HG02571 (cell line): Measurements from ENCODE around the gene MAGI2.

ENCODE experiments used
- ATAC-seq: cut with Tn5 transposase; IDR thresholded peaks from one replicate; pipeline ENCODE4 v1.9.1; 2021; ENCODE audit warnings: mild to moderate bottlenecking, moderate library complexity; ENCODE audit not compliant: unreplicated experiment

Gene MAGI2

DNA sequence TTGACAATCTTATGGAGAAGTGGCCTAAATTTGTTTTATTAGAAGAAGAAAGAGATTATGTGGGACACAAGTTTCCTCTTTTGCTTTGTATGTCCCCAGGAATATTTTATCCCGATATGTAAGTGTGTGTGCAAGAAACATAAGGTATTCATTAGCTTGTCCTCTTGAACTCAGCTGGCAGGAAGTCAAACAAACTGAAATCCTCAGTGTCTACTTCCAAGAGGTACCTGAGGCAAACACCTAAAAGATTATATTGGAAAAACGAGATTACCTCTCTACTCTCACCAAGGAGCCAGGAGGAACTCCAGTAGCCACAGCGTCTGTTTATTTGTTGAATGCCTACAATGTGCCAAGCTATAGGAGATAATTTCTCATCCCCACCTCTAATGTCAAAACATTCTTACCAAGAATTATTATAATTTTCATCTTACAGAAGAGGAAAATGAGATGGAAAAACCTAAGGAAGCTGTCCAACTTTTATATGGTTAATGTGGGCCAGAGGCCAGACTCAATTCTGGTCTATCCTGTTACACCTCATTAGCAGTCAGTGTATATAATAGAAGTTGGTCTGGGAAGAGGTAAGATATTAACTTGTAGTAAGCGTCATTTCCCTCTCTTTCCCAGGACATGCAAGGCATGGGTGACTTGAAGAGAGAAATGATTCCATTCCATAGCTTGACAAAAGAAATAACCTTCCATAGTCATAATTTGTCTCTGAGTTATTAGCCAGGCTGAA is 692.7 kb downstream of the MAGI2 start:
- no peak for ATAC-seq

DNA sequence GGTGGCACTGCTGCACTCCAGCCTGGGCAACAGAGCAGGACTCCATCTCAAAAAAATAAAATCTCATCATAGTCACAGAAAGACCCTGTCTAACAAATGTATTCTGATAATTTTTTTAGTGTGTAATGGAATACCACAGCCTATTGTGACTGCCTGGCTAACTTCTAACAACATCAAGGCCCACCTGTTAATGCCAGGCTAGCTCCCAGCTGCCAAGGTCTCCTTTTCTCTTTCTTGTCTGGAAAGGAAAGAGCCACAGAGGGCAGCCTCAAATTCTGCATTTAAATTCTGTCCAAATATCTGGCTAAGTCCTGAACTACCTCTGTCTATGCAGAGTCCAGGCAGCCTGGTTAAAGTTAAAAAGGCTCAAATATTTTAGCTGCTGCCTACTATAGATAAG is 700.9 kb downstream of the MAGI2 start:
- ATAC-seq: no peak

- ATAC-seq: no peak
These were observed 702.2 kb downstream of the MAGI2 start for GRCh38 chr7:78751253-78751652.

GRCh38 chr7:78749052-78749746 is 704.3 kb downstream of the MAGI2 start:
- ATAC-seq: no peak

DNA sequence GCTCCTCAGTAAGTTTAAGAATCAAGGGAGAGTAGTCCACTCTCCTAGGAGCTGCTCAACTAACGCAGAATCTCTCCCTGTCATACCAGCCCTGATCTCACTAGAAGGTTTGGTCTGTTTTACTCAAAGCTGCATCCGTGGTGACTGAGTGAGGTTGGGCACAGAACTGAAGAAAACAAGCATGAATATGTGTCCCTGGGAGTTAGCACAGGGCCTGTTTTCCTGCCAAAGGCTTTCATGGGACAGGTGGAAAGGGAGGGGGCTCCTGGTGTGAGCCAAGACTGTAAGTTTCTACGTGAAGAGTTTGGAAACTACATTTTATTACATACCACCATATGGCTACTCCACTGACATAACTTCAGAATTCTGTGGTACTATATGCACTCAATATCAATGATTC is 705.9 kb downstream of the MAGI2 start:
- ATAC-seq: no peak

- no peak for ATAC-seq
These were observed 707.2 kb downstream of the MAGI2 start for GRCh38 chr7:78746301-78746700.

DNA sequence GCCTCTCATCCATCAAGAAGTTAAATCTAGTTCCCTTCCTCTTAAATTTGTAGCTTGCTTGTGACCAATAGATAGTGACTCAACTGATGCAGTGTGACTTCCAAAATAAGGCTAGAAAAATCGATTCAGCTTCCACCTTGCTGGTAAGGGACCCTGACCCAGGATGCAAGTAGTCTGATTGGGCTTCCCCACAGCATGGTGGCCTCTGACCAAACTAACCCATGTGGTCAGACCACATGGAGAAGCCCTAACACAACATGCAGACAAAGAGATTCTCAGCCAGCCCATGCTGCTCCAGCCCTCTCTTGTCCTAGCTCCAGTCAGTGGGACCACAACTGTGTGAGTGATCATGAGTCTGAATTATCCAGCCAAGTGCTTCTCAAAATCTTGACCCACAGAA is 710.8 kb downstream of the MAGI2 start:
- ATAC-seq: no peak

DNA sequence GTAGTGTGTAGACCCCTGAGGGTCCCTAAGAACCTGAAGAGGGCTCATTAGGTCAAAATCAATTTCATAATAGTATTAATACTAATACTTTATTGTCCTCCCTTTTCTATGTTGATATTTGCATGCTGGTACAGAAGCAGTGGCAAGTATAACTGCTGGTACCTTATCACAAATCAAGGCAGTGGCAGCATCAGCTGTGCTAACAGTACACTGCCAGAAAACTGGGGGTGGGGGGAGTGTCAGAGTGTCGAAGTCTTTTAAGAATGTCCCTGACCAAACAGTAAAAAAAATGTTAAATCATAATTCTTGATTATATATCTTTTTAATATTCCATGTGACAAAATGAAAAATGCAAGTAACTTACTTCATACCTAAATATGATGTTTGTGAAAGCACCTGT is 716.9 kb downstream of the MAGI2 start:
- no peak for ATAC-seq

DNA sequence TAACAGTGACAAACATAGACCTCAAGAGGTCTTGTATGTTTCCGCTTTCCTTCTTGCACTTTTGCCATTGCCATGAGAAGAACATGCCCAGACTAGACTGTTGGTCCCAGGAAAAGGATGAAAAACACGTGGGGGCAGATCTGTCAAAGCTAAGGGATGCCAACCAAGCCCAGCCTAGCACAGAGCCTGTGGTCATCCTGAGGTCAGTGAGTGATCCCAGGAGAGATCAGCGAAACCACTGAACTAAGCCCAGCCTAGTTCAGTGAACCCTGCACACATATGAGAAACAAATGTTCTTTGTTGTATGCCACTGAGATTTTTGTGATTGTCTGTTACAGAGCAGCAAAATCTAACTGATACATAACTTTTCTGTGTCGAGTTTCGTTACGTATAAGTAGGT is 718.8 kb downstream of the MAGI2 start:
- no peak for ATAC-seq

DNA sequence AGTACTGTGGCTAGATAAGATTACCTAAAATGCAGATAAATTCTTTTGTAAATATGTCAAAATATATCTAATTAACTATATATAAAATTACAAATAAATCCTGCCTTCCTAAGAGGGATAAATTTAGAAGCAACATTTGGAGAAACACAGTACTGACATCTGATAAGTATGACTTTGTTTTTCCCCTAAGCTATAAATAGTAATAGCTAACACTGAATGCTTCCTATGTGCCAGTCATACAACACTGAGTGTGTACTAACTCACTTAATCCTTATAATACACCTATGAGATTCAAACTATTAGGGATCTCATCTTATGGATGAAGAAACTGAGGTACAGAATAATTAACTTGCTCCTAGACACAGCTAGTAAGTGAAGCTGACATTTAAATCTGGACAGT is 733.4 kb downstream of the MAGI2 start:
- ATAC-seq: no peak

DNA sequence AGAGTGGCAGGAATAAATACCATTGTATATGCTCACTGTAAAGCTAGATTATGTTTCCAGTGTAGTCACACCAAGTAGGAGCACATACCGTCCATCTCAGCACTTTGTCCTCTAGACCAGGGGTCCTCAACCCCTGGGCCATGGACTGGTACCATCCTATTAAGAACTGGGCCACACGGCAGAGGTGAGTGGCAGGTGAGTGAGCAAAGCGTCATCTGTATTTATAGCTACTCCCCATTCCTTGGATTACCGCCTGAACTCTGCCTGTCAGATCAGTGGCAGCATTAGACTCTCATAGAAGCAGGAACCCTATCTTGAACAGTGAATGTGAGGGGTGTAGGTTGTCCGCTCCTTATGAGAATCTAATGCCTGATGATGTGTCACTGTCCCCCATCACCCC is 735.3 kb downstream of the MAGI2 start:
- ATAC-seq: no peak

GRCh38 chr7:78716876-78717275 is 736.6 kb downstream of the MAGI2 start:
- ATAC-seq: no peak

DNA sequence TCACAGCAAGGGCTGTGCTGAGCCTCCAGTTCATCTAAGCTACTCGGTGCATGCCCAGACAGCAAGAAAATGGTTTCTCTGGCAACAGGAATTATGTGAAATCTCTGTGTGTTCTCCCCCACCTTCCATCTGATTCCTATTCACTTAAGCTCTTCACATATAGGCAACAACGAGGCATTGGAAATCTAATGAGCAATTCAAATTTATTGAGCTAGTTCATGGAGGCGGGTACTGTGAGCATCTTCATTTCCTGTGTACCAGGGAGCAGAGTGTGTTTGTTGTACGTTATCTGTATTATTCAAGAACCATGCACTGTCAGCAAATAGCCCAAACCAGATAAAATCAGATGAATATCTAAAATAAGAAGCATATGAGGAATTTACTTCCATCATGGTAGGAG is 739.1 kb downstream of the MAGI2 start:
- ATAC-seq: no peak

DNA sequence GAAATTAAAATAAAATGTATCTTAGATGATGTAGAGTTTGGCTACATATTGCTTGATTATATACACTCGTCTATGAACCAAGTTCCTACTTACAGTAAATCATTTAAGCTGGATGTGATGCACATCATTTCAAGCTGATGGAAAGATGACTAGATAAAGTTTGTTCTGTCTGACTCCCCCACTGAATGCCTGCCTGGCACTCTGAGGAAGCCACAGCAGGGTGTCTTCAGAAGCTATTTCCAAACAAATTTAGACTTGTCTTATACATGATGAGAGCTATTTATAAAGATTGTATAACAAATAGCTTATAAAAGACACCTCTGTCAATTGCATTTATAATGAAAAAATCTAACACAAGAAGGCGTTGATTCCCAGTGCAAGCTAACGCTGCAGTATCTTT is 741.4 kb downstream of the MAGI2 start:
- ATAC-seq: no peak

DNA sequence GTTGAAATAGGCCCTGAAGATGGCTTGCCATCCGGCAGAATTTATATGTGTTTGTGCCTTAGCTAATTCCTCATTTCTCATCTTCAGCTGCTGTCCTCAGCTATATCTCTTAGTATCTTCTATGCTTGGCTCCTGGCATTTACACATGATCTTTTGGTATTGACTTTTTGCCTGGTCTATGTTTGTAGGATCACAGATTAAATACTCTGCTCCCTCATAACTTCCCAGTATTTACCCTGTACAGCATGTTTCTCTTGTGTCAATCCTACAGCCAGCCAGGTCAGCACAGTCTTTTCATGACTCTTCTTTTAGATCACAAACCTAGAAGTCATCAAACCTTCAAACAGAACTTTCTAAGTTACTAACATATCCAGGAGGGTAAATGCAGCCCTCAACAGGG is 743.8 kb downstream of the MAGI2 start:
- no peak for ATAC-seq

DNA sequence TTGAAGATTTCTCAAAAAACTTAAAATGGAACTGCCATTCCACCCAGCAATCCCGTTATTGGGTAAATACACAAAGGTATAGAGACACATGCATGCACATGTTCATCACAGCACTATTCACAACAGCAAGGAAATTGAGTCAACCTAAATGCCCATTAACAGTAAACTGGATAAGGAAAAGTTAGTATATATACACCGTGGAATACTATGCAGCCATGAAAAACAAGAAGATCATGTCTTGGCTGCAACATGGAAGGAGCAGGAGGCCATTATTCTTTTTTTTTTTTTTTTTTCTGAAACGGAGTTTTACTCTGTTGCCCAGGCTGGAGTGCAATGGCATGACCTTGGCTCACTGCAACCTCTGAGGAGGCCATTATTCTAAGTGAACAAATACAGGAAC is 749.0 kb downstream of the MAGI2 start:
- no peak for ATAC-seq

DNA sequence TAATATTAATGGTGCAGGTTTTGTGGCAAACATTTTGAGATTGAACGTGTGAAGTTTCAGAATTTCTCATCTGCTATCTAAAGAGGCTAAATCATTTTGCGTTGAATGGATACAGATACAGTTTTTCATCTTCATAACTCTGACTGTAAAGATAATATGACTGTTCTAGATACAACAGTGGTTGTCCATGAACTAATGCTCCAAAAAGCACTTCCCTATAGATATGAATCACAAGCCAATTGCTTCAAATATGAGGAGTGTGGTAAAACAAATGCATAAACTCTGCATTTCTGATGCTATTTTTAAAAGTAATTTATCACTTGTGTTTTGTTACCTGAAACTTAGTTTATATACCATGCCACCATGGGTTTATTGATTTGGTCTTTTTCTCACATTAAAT is 750.1 kb downstream of the MAGI2 start:
- no peak for ATAC-seq

DNA sequence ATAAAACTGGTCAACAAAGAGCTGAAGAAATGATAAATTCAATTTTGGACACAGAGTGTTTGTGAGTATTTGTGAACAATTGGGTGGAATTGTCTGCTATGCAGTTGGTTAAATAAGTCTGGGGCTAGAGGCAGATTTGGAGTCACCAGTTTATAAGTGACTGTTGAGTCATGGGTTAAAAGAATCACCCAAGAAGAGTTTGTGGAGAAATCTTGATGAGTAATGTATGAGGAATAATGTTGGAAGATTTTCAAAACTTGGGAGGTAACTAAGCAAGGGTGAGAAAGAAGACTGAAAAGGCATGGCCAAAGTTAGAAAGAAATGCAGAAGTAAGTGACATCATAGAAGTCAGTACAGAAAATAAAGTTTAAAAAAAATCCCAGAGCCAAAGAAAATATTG is 750.7 kb downstream of the MAGI2 start:
- no peak for ATAC-seq

DNA sequence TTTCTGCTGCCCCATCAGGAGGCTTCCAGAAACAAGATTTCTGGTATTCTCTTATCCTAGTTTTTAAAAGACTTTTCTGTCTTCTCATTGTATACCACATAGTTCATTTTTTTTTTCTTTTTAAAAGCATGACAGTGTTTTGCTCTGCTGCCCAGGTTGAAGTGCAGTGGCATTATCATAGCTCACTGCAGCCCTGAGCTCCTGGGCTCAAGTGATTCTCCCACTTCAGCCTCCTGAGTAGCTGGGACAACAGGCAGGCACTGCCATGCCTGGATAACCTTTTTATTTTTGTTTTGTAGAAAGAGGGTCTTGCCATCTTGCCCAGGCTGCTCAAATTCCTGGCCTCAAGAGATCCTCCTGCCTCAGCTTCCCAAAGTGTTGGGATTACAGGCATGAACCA is 757.6 kb downstream of the MAGI2 start:
- no peak for ATAC-seq

DNA sequence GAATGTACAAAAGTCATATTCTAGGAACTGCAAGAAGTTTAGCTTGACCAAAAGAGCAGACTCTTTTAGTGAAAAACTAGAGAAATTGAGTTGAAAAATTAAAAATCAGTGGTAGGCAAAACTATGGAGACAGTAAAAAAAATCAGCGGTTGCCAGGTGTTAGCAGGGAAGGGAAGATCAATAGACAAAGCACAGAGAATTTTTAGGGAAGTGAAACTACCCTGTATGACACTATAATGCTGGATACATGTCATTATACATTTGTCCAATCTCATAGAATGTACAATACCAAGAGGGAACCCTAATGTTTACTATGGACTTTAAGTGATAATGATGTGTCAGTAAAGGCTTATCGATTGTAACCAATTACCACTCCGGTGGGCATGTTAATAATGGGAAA is 761.9 kb downstream of the MAGI2 start:
- ATAC-seq: no peak

- ATAC-seq: no peak
These were observed 763.3 kb downstream of the MAGI2 start for GRCh38 chr7:78690174-78690573.

DNA sequence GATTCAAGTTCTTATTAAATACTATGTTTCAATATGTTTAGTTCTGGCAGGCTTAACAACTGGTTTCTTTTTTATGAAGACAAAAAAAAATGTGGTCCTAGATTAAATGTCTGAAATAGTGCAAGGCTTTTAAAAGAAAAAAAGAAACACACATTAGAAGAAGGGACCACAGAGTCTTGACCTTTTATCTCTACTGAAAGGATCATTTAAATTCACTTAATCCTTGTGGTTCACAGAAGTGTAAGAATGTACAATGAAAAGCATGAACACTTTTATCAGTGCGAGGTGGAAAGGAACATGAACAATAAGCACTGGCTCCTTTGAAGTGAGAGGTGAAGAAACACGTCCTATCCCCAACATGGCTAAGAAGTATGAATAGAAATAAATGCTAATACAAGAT is 765.1 kb downstream of the MAGI2 start:
- no peak for ATAC-seq

GRCh38 chr7:78686189-78686588 is 767.3 kb downstream of the MAGI2 start:
- no peak for ATAC-seq
